GM23338 (cell line): ENCODE measurements around the gene VAPB. TPM values are rescaled to one million over a fixed set of nuclear protein-coding genes. Genes with fewer than 3 reads are reported as not detected.

ENCODE experiments used
- ATAC-seq: fragments of 200-7000 bp; cut with Tn5 transposase; 3 replicates; pipeline ENCODE4 v1.9.1; 2020
- DNase-seq: peaks from one replicate; pipeline ENCODE4 v3.0.0-alpha.2; 2015; ENCODE audit warnings: low spot score
- H2AFZ ChIP-seq: fragments of 200-600 bp; sonication (generic); 2 replicates; pipeline ENCODE4 v1.8.0; 2016; ENCODE audit warnings: antibody characterized with exemption, mild to moderate bottlenecking, moderate library complexity
- H3F3A ChIP-seq: fragments of 200-600 bp; sonication (generic); replicated peaks from 2 replicates; pipeline ENCODE4 v1.8.0; 2017; ENCODE audit warnings: antibody characterized with exemption, mixed run types, low read depth
- H3K27ac ChIP-seq: fragments of 200-600 bp; sonication (generic); 2 replicates; pipeline ENCODE4 v1.6.1; 2016; ENCODE audit warnings: low read depth
- H3K27me3 ChIP-seq: fragments of 200-600 bp; sonication (generic); 2 replicates; pipeline ENCODE4 v1.8.0; 2016; ENCODE audit warnings: mild to moderate bottlenecking, mixed run types, moderate library complexity; ENCODE audit not compliant: insufficient read depth
- H3K36me3 ChIP-seq: fragments of 200-600 bp; sonication (generic); 2 replicates; pipeline ENCODE4 v1.8.0; 2016; ENCODE audit warnings: mild to moderate bottlenecking; ENCODE audit not compliant: insufficient read depth
- H3K4me1 ChIP-seq: fragments of 200-600 bp; sonication (generic); 2 replicates; pipeline ENCODE4 v1.8.0; 2016; ENCODE audit warnings: mild to moderate bottlenecking, moderate library complexity; ENCODE audit not compliant: insufficient read depth
- H3K4me2 ChIP-seq: fragments of 200-600 bp; sonication (generic); 2 replicates; pipeline ENCODE4 v1.7.1; 2017; ENCODE audit warnings: mixed run types
- H3K4me3 ChIP-seq: fragments of 200-600 bp; sonication (generic); 2 replicates; pipeline ENCODE4 v1.6.1; 2016; ENCODE audit warnings: mixed run types
- H3K79me2 ChIP-seq: fragments of 200-600 bp; sonication (generic); replicated peaks from 2 replicates; pipeline ENCODE4 v1.8.0; 2017; ENCODE audit warnings: mild to moderate bottlenecking; ENCODE audit not compliant: insufficient read depth
- H3K9me2 ChIP-seq: fragments of 200-600 bp; sonication (generic); 2 replicates; pipeline ENCODE4 v1.8.0; 2017; ENCODE audit not compliant: insufficient read depth
- H4K20me1 ChIP-seq: fragments of 200-600 bp; sonication (generic); replicated peaks from 2 replicates; pipeline ENCODE4 v1.8.0; 2017; ENCODE audit warnings: mild to moderate bottlenecking; ENCODE audit not compliant: insufficient read depth
- H3K27ac Mint-ChIP-seq: 2 replicates; pipeline ENCODE4 v1.8.0; 2020; ENCODE audit warnings: inconsistent platforms, mild to moderate bottlenecking, moderate library complexity, mixed read lengths
- H3K27me3 Mint-ChIP-seq: 3 replicates; pipeline ENCODE4 v1.8.0; 2022; ENCODE audit warnings: low read depth, mild to moderate bottlenecking, moderate library complexity, mixed read lengths, inconsistent platforms; ENCODE audit not compliant: insufficient read depth, poor library complexity
- H3K36me3 Mint-ChIP-seq: 3 replicates; pipeline ENCODE4 v1.8.0; 2021; ENCODE audit warnings: low read depth, mild to moderate bottlenecking, inconsistent platforms, moderate library complexity, mixed read lengths
- H3K4me1 Mint-ChIP-seq: 3 replicates; pipeline ENCODE4 v1.8.0; 2020; ENCODE audit warnings: mild to moderate bottlenecking, inconsistent platforms, mixed read lengths
- H3K4me3 Mint-ChIP-seq: 3 replicates; pipeline ENCODE4 v1.8.0; 2021; ENCODE audit warnings: moderate library complexity, mild to moderate bottlenecking, inconsistent platforms, mixed read lengths
- H3K9me3 Mint-ChIP-seq: 3 replicates; pipeline ENCODE4 v1.8.0; 2020; ENCODE audit warnings: moderate library complexity, mild to moderate bottlenecking, inconsistent platforms, mixed read lengths
- CREB1 ChIP-seq: fragments of 250-450 bp; sonication (Bioruptor Pico); IDR thresholded peaks from 2 replicates; pipeline ENCODE4 v1.5.0; 2020; ENCODE audit warnings: low read depth, mild to moderate bottlenecking, moderate library complexity
- CTCF ChIP-seq, 2 experiments: fragments of 200-600 bp in 1 of 2; sonication (generic) in 1 of 2; conservative IDR thresholded peaks; 2 replicates each; pipeline versions ENCODE4 v1.5.1 to v1.6.1; 2016 to 2017; ENCODE audit warnings: antibody characterized with exemption in 2 of 2, low read depth in 2 of 2, mild to moderate bottlenecking in 2 of 2, moderate library complexity in 1 of 2
- ETS1 ChIP-seq: IDR thresholded peaks from 2 replicates; pipeline ENCODE4 v1.6.1; 2016; ENCODE audit warnings: antibody characterized with exemption
- EZH2 ChIP-seq: fragments of 200-600 bp; sonication (generic); IDR thresholded peaks from one replicate; pipeline ENCODE4 v1.8.0; 2017; ENCODE audit warnings: antibody characterized with exemption, mild to moderate bottlenecking, low read depth; ENCODE audit not compliant: unreplicated experiment
- EZH2phosphoT487 ChIP-seq: fragments of 200-600 bp; sonication (generic); IDR thresholded peaks from one replicate; pipeline ENCODE4 v1.8.1; 2018; ENCODE audit warnings: antibody characterized with exemption; ENCODE audit not compliant: unreplicated experiment
- JUNB ChIP-seq: IDR thresholded peaks from one replicate; pipeline ENCODE4 v1.6.1; 2016; ENCODE audit warnings: antibody characterized with exemption; ENCODE audit not compliant: unreplicated experiment
- NANOG ChIP-seq: IDR thresholded peaks from 2 replicates; pipeline ENCODE4 v1.6.1; 2016; ENCODE audit warnings: antibody characterized with exemption, borderline replicate concordance
- POLR2AphosphoS5 ChIP-seq: IDR thresholded peaks from 2 replicates; pipeline ENCODE4 v1.6.1; 2016; ENCODE audit warnings: antibody characterized with exemption, low read depth
- REST ChIP-seq: IDR thresholded peaks from one replicate; pipeline ENCODE4 v1.6.1; 2018; ENCODE audit warnings: antibody characterized with exemption; ENCODE audit not compliant: unreplicated experiment
- STAT1 ChIP-seq: IDR thresholded peaks from one replicate; pipeline ENCODE4 v1.6.1; 2016; ENCODE audit warnings: antibody characterized with exemption; ENCODE audit not compliant: unreplicated experiment
- ZNF114 ChIP-seq: fragments of 250-450 bp; sonication (Bioruptor Pico); IDR thresholded peaks from 2 replicates; pipeline ENCODE4 v1.5.0; 2020; ENCODE audit warnings: mild to moderate bottlenecking, moderate library complexity
- ZNF331 ChIP-seq: fragments of 250-450 bp; sonication (Bioruptor Pico); IDR thresholded peaks from 2 replicates; pipeline ENCODE4 v1.5.0; 2020; ENCODE audit warnings: low read depth, mild to moderate bottlenecking, moderate library complexity
- ZNF462 ChIP-seq: fragments of 250-450 bp; sonication (Bioruptor Pico); IDR thresholded peaks from 2 replicates; pipeline ENCODE4 v1.5.0; 2020; ENCODE audit warnings: mild to moderate bottlenecking, moderate library complexity
- polyA plus RNA-seq: library from polyadenylated mRNA; unstranded; fragments of >200 nt; fragmentation: Nextera tagmentation; extraction: Ambion mirVana; gene quantifications from 2 replicates; pipeline ENCODE4 v1.2.1, GENCODE V29; 2016
- total RNA-seq: library from RNA; depleted of rRNA; stranded (reverse); fragments of >200 nt; shearing (Covaris generic); gene quantifications from 2 replicates; pipeline ENCODE4 v1.2.3, GENCODE V29; 2014

Gene VAPB
- total and polyA plus RNA-seq, 2 experiments from 2014 or later, result 18.8 to 22.9 TPM

- H3K4me3 ChIP-seq, result no peak overlapping the region
- ATAC-seq (no peak), DNase-seq (no peak)
- H3K27me3 Mint-ChIP-seq, result peaks cover 15% of the 10 kb centered on the region
- H3K27me3 ChIP-seq, result no peaks in the 10 kb centered on the region
- TF ChIP-seq CTCF (conservative IDR thresholded peaks at IDR 0.05; ENCODE audit: low read depth in 2 of 2) (no peak), STAT1 (no peak), ZNF114 (CRISPR knock-in tag) (no peak), ZNF462 (CRISPR knock-in tag) (no peak), NANOG (no peak), EZH2 (no peak), EZH2phosphoT487 (no peak), ZNF331 (CRISPR knock-in tag) (no peak), REST (no peak), ETS1 (no peak), JUNB (no peak), CREB1 (CRISPR knock-in tag) (no peak), POLR2AphosphoS5 (no peak)
- no peak overlapping the region for H2AFZ ChIP-seq
- peaks cover 5% of the 10 kb centered on the region; the same call in 1 of the 3 replicates for H3K4me1 Mint-ChIP-seq
- H3K36me3 ChIP-seq, result no peaks in the 10 kb centered on the region
- H3K36me3 Mint-ChIP-seq, result peaks cover 10% of the 10 kb centered on the region; the same call in 2 of the 3 replicates
- H3K79me2 ChIP-seq, result no peaks in the 10 kb centered on the region
- H3K27ac Mint-ChIP-seq, result no peak overlapping the region
- H3K4me1 ChIP-seq, result no peaks in the 10 kb centered on the region
- no peak overlapping the region for H3K27ac ChIP-seq
- H3K4me2 ChIP-seq, result no peak overlapping the region
- peaks cover 8% of the 10 kb centered on the region; the same call in 1 of the 3 replicates for H3K9me3 Mint-ChIP-seq
- H3K9me2 ChIP-seq, result no peaks in the 10 kb centered on the region
- H4K20me1 ChIP-seq, result no peaks in the 10 kb centered on the region
- H3K4me3 Mint-ChIP-seq, result no peak overlapping the region
- no peaks in the 10 kb centered on the region for H3F3A ChIP-seq
Measured at GRCh38 chr20:58466095-58466708, 77.2 kb downstream of the VAPB start.
